CD4-positive, alpha-beta memory T cell (primary cell): ENCODE results near the gene UFSP1. TPM values are rescaled to one million over a fixed set of nuclear protein-coding genes. Genes with fewer than 3 reads are reported as not detected.
A peak's percentile ranks its signal among the peaks of the same experiment; 100 is the strongest.
"Not testable (repeated sequence)": the region's sequence is repeated elsewhere in the genome, so short reads cannot be mapped to it uniquely, and the experiment has no call there.

ENCODE experiments used
- CTCF ChIA-PET: fragments of 350-600 bp; sonication (Branson Sonifier 250); formaldehyde crosslinking; loops from one replicate; lab custom pipeline; 2021; ENCODE audit warnings: inconsistent platforms; ENCODE audit not compliant: partially characterized antibody; lab: Charles Lee
- POLR2A ChIA-PET: fragments of 350-600 bp; sonication (Branson Sonifier 250); formaldehyde crosslinking; loops from one replicate; lab custom pipeline; 2021; ENCODE audit not compliant: partially characterized antibody; lab: Charles Lee
- DNase-seq, 5 donors: peaks; one replicate each; pipeline versions ENCODE4 v3.0.0 to v3.0.0-alpha.2; 2020 to 2022; ENCODE audit warnings: mixed read lengths in 1 of 5
- H3K27ac ChIP-seq: one replicate; pipeline ENCODE4 v1.7.0; 2013; ENCODE audit warnings: low read depth, low read length
- H3K27me3 ChIP-seq: 2 replicates; pipeline ENCODE4 v1.7.0; 2013; ENCODE audit warnings: mild to moderate bottlenecking, low read length, moderate library complexity; ENCODE audit not compliant: insufficient read depth
- H3K36me3 ChIP-seq: 2 replicates; pipeline ENCODE4 v1.7.0; 2013; ENCODE audit warnings: mild to moderate bottlenecking, low read length, moderate library complexity; ENCODE audit not compliant: insufficient read depth
- H3K4me1 ChIP-seq: 2 replicates; pipeline ENCODE4 v1.7.0; 2013; ENCODE audit warnings: mild to moderate bottlenecking, low read length, moderate library complexity; ENCODE audit not compliant: insufficient read depth
- H3K4me3 ChIP-seq, 2 donors: one replicate each; pipeline ENCODE4 v1.7.0; 2013; ENCODE audit warnings: low read length in 2 of 2, mild to moderate bottlenecking in 1 of 2
- H3K9me3 ChIP-seq, 2 donors: one replicate each; pipeline ENCODE4 v1.7.0; 2013; ENCODE audit warnings: low read length in 2 of 2, control low read depth in 1 of 2; ENCODE audit not compliant: control insufficient read depth in 1 of 2
- H3K27ac Mint-ChIP-seq, 7 donors: one replicate each; pipeline ENCODE4 v1.8.0; 2020 to 2021; ENCODE audit warnings: mixed read lengths in 7 of 7, mild to moderate bottlenecking in 6 of 7, inconsistent platforms in 3 of 7, moderate library complexity in 3 of 7
- H3K27me3 Mint-ChIP-seq, 2 donors: one replicate each; pipeline ENCODE4 v1.8.0; 2020 to 2021; ENCODE audit warnings: mixed read lengths in 2 of 2
- H3K36me3 Mint-ChIP-seq, 2 donors: one replicate each; pipeline ENCODE4 v1.8.0; 2020 to 2021; ENCODE audit warnings: mixed read lengths in 2 of 2, inconsistent platforms in 1 of 2, mild to moderate bottlenecking in 1 of 2
- H3K4me1 Mint-ChIP-seq, 4 donors: one replicate each; pipeline ENCODE4 v1.8.0; 2020 to 2021; ENCODE audit warnings: mixed read lengths in 4 of 4, mild to moderate bottlenecking in 1 of 4
- H3K4me3 Mint-ChIP-seq, 8 donors: one replicate each; pipeline ENCODE4 v1.8.0; 2020 to 2021; ENCODE audit warnings: mixed read lengths in 8 of 8, mild to moderate bottlenecking in 7 of 8, moderate library complexity in 6 of 8, inconsistent platforms in 3 of 8
- H3K9me3 Mint-ChIP-seq, 8 donors: one replicate each; pipeline ENCODE4 v1.8.0; 2020 to 2021; ENCODE audit warnings: mixed read lengths in 8 of 8, mild to moderate bottlenecking in 5 of 8, inconsistent platforms in 3 of 8, moderate library complexity in 1 of 8
- intact Hi-C: fragments of 100-400 bp; cut with micrococcal nuclease; formaldehyde crosslinking; loops from one replicate; pipeline ENCODE4 v1.15.1; 2023
- polyA plus RNA-seq, 2 donors: library from polyadenylated mRNA; unstranded; fragments of 300-500 nt; fragmentation: Illumina TruSeq; gene quantifications; one replicate each; pipeline ENCODE4 v1.2.3, GENCODE V29; 2021
- total RNA-seq, 2 experiments: library from RNA; stranded (reverse); gene quantifications; one replicate each; pipeline ENCODE4 v1.2.3, GENCODE V29; 2021

The UFSP1 gene
- total and polyA plus RNA-seq, 4 experiments from 2014 or later = 0.34 to 11.0 (median 6.4) TPM

GRCh38 chr7:100860702-100861615 lies 28.6 kb downstream of the UFSP1 start:
- Mint-ChIP-seq H3K27ac (peak overlapping the region in 4 of 7 donors; percentile 12 to 79 (median 34)), H3K4me1 (peaks cover 0 to 2% (median under 1%) of the 10 kb centered on the region in 4 donors), H3K27me3 (no peaks in the 10 kb centered on the region), H3K9me3 (no peaks in the 10 kb centered on the region), H3K4me3 (no peak overlapping the region), H3K36me3 (peaks cover 29 to 65% of the 10 kb centered on the region in 2 donors)
- Histone ChIP-seq H3K9me3 (no peaks in the 10 kb centered on the region), H3K4me1 (no peaks in the 10 kb centered on the region), H3K27me3 (no peaks in the 10 kb centered on the region), H3K4me3 (no peak overlapping the region), H3K27ac (no peak overlapping the region), H3K36me3 (peaks cover 21% of the 10 kb centered on the region)
- intact Hi-C loops = no loop called here
- ChIA-PET POLR2A (interaction anchor here (0.7 to 1.5 kb wide), 2 partner anchors 14 to 516 kb away, joined by 3 read pairs; partner anchors contain the start of gene SRRT), CTCF (interaction anchor here (1.4 to 3.0 kb wide), 2 partner anchors 9 to 155 kb away, joined by 3 to 10 read pairs; partner anchors contain the start of genes POP7 and SLC12A9)
- no peak for DNase-seq

GRCh38 chr7:100859856-100860255 lies 29.7 kb downstream of the UFSP1 start:
- H3K4me1 Mint-ChIP-seq = peaks cover 4 to 7% (median 5%) of the 10 kb centered on the region in 4 donors
- ChIA-PET CTCF (interaction anchor here (1.4 kb wide), 1 partner anchor 154 kb away, joined by 3 read pairs; the partner anchor contains the start of gene POP7), POLR2A (no interaction called here)
- peak overlapping the region in 2 of 7 donors; percentile 29 to 47 for H3K27ac Mint-ChIP-seq
- Histone ChIP-seq H3K27me3 (no peaks in the 10 kb centered on the region), H3K4me1 (no peaks in the 10 kb centered on the region), H3K36me3 (peaks cover 21% of the 10 kb centered on the region), H3K27ac (no peak overlapping the region), H3K9me3 (no peaks in the 10 kb centered on the region), H3K4me3 (no peak overlapping the region)
- no peak for DNase-seq
- no peak overlapping the region for H3K4me3 Mint-ChIP-seq
- intact Hi-C loops = no loop called here
- H3K36me3 Mint-ChIP-seq = peaks cover 33 to 69% of the 10 kb centered on the region in 2 donors
- no peaks in the 10 kb centered on the region for H3K9me3 Mint-ChIP-seq
- H3K27me3 Mint-ChIP-seq = no peaks in the 10 kb centered on the region

- intact Hi-C loops = no loop called here
- ChIA-PET CTCF (no interaction called here), POLR2A (interaction anchor here (1.5 to 2.0 kb wide), 2 partner anchors 10 to 18 kb away, joined by 5 to 7 read pairs; partner anchors contain the start of genes SRRT and TRIP6)
- Histone ChIP-seq H3K36me3 (peaks cover 16% of the 10 kb centered on the region), H3K4me3 (no peak overlapping the region), H3K27me3 (no peaks in the 10 kb centered on the region), H3K4me1 (peaks cover 18% of the 10 kb centered on the region), H3K27ac (no peak overlapping the region), H3K9me3 (no peaks in the 10 kb centered on the region)
- H3K27ac Mint-ChIP-seq = no peak overlapping the region
- H3K4me1 Mint-ChIP-seq = peaks cover 8 to 34% (median 19%) of the 10 kb centered on the region in 4 donors
- DNase-seq = no peak
- no peaks in the 10 kb centered on the region for H3K9me3 Mint-ChIP-seq
- H3K27me3 Mint-ChIP-seq = no peaks in the 10 kb centered on the region
- H3K4me3 Mint-ChIP-seq = no peak overlapping the region
- H3K36me3 Mint-ChIP-seq = peaks cover 27 to 45% of the 10 kb centered on the region in 2 donors
Measured at GRCh38 chr7:100856871-100857282, 32.6 kb downstream of the UFSP1 start.

GRCh38 chr7:100855515-100855914 lies 34.0 kb downstream of the UFSP1 start:
- Mint-ChIP-seq H3K36me3 (peaks cover 21 to 35% of the 10 kb centered on the region in 2 donors), H3K4me1 (peaks cover 11 to 36% (median 20%) of the 10 kb centered on the region in 4 donors), H3K27ac (peak overlapping the region in 3 of 7 donors; percentile 36 to 84 (median 66)), H3K9me3 (no peaks in the 10 kb centered on the region), H3K4me3 (peak overlapping the region in 1 of 8 donors; percentile 46), H3K27me3 (no peaks in the 10 kb centered on the region)
- intact Hi-C loops = no loop called here
- ChIA-PET POLR2A (interaction anchor here (1.5 to 2.0 kb wide), 3 partner anchors 11 to 20 kb away, joined by 5 to 7 read pairs (median 6); partner anchors contain the start of genes SRRT and TRIP6), CTCF (no interaction called here)
- Histone ChIP-seq H3K4me1 (peaks cover 25% of the 10 kb centered on the region), H3K27ac (no peak overlapping the region), H3K27me3 (no peaks in the 10 kb centered on the region), H3K36me3 (peaks cover 11% of the 10 kb centered on the region), H3K4me3 (no peak overlapping the region), H3K9me3 (no peaks in the 10 kb centered on the region)
- DNase-seq = no peak

GRCh38 chr7:100854899-100855298 lies 34.6 kb downstream of the UFSP1 start:
- peak overlapping the region in 2 of 7 donors; percentile 84 to 91 for H3K27ac Mint-ChIP-seq
- not testable (repeated sequence) for H3K36me3 ChIP-seq

GRCh38 chr7:100854146-100854895 lies 35.2 kb downstream of the UFSP1 start:
- peak overlapping the region in 7 of 8 donors; percentile 39 to 96 (median 92) for H3K4me3 Mint-ChIP-seq
- Histone ChIP-seq H3K4me1 (peaks cover 25% of the 10 kb centered on the region), H3K27ac (no peak overlapping the region), H3K27me3 (no peaks in the 10 kb centered on the region), H3K9me3 (no peaks in the 10 kb centered on the region), H3K4me3 (no peak overlapping the region), H3K36me3 (peaks cover 7% of the 10 kb centered on the region)
- no peaks in the 10 kb centered on the region for H3K27me3 Mint-ChIP-seq
- no peak for DNase-seq
- POLR2A ChIA-PET = interaction anchor here (1.5 to 2.9 kb wide), 2 partner anchors 21 to 149 kb away, joined by 6 to 33 read pairs; partner anchors contain the start of genes POP7 and SRRT
- H3K4me1 Mint-ChIP-seq = peaks cover 11 to 36% (median 20%) of the 10 kb centered on the region in 4 donors
- H3K36me3 Mint-ChIP-seq = peaks cover 12 to 23% of the 10 kb centered on the region in 2 donors
- intact Hi-C loops = loop anchor here (5.0 kb wide), 1 partner anchor 162 kb away; the partner anchor contains the start of gene GIGYF1
- H3K9me3 Mint-ChIP-seq = no peaks in the 10 kb centered on the region
- peak overlapping the region in 6 of 7 donors; percentile 5 to 91 (median 39) for H3K27ac Mint-ChIP-seq
- CTCF ChIA-PET = interaction anchor here (0.6 to 4.4 kb wide), 5 partner anchors 10 to 289 kb away, joined by 3 to 30 read pairs (median 3); partner anchors contain the start of genes SRRT and UFSP1

More at GRCh38 chr7:100854899-100855298, 34.6 kb downstream of the UFSP1 start:
- not testable (repeated sequence) for H3K27me3 Mint-ChIP-seq, H3K4me3 ChIP-seq, H3K9me3 Mint-ChIP-seq, DNase-seq, H3K4me3 Mint-ChIP-seq, H3K9me3 ChIP-seq, H3K27ac ChIP-seq, H3K27me3 ChIP-seq
- peaks cover 18 to 29% of the 10 kb centered on the region in 2 donors for H3K36me3 Mint-ChIP-seq
- H3K4me1 Mint-ChIP-seq = peaks cover 11 to 36% (median 20%) of the 10 kb centered on the region in 4 donors
- ChIA-PET POLR2A (interaction anchor here (1.5 to 2.0 kb wide), 2 partner anchors 12 to 20 kb away, joined by 5 to 6 read pairs; partner anchors contain the start of genes SRRT and TRIP6), CTCF (interaction anchor here (0.6 kb wide), 1 partner anchor 37 kb away, joined by 3 read pairs; no protein-coding TSS in a partner anchor)
- peaks cover 25% of the 10 kb centered on the region for H3K4me1 ChIP-seq
- intact Hi-C loops = loop anchor here (5.0 kb wide), 1 partner anchor 163 kb away; the partner anchor contains the start of gene GIGYF1
